ENCODE measurements around the gene HOXA7. TPM values are rescaled to one million over a fixed set of nuclear protein-coding genes. Genes with fewer than 3 reads are reported as not detected.

Gene HOXA7
- total RNA-seq, 6 experiments from 2014 or later, result 6.2 to 8.2 (median 6.8) TPM

- H3K4me3 Mint-ChIP-seq, result peak overlapping the region; percentile 96
- peak overlapping the region; percentile 99 for H3K27ac Mint-ChIP-seq
- TF ChIP-seq CTCF (IDR thresholded peaks at IDR 0.05), result no peak
- H3K36me3 Mint-ChIP-seq (ENCODE audit: low read depth), result peaks cover 56% of the 10 kb centered on the region
- no peaks in the 10 kb centered on the region for H3K9me3 Mint-ChIP-seq
- peaks cover 59% of the 10 kb centered on the region for H3K4me1 Mint-ChIP-seq (ENCODE audit: low read depth)
- DNase-seq, result no peak
- peaks cover 30% of the 10 kb centered on the region for H3K27me3 Mint-ChIP-seq (ENCODE audit: insufficient read depth)
Observed at GRCh38 chr7:27171325-27171636, 14.8 kb upstream of the HOXA7 start.

- Mint-ChIP-seq H3K9me3 (no peaks in the 10 kb centered on the region), H3K4me3 (peak overlapping the region; percentile 96), H3K27ac (peak overlapping the region; percentile 99), H3K4me1 (ENCODE audit: low read depth) (peaks cover 53% of the 10 kb centered on the region), H3K36me3 (ENCODE audit: low read depth) (peaks cover 52% of the 10 kb centered on the region), H3K27me3 (ENCODE audit: insufficient read depth) (peaks cover 27% of the 10 kb centered on the region)
- TF ChIP-seq CTCF (IDR thresholded peaks at IDR 0.05), result no peak
- no peak for DNase-seq
Observed at GRCh38 chr7:27170426-27171324, 14.2 kb upstream of the HOXA7 start.

- Mint-ChIP-seq H3K36me3 (ENCODE audit: low read depth) (peaks cover 50% of the 10 kb centered on the region), H3K4me3 (peak overlapping the region; percentile 96), H3K4me1 (ENCODE audit: low read depth) (peaks cover 45% of the 10 kb centered on the region), H3K27ac (peak overlapping the region; percentile 99), H3K9me3 (no peaks in the 10 kb centered on the region), H3K27me3 (ENCODE audit: insufficient read depth) (peaks cover 27% of the 10 kb centered on the region)
- peak; percentile 66 for DNase-seq
- no peak for TF ChIP-seq CTCF (IDR thresholded peaks at IDR 0.05)
Observed at GRCh38 chr7:27169658-27170425, 13.4 kb upstream of the HOXA7 start.

GRCh38 chr7:27168265-27168947 lies 11.9 kb upstream of the HOXA7 start:
- Mint-ChIP-seq H3K4me3 (peak overlapping the region; percentile 96), H3K9me3 (no peaks in the 10 kb centered on the region), H3K27ac (peak overlapping the region; percentile 99), H3K27me3 (ENCODE audit: insufficient read depth) (peaks cover 33% of the 10 kb centered on the region), H3K4me1 (ENCODE audit: low read depth) (peaks cover 41% of the 10 kb centered on the region), H3K36me3 (ENCODE audit: low read depth) (peaks cover 65% of the 10 kb centered on the region)
- peak; percentile 38; the same call in 1 of the 2 replicates for TF ChIP-seq CTCF (IDR thresholded peaks at IDR 0.05)
- peak; percentile 70 for DNase-seq

- peak; percentile 65 for DNase-seq
- peaks cover 41% of the 10 kb centered on the region for H3K4me1 Mint-ChIP-seq (ENCODE audit: low read depth)
- H3K4me3 Mint-ChIP-seq, result peak overlapping the region; percentile 96
- H3K27ac Mint-ChIP-seq, result peak overlapping the region; percentile 99
- peaks cover 33% of the 10 kb centered on the region for H3K27me3 Mint-ChIP-seq (ENCODE audit: insufficient read depth)
- no peak for TF ChIP-seq CTCF (IDR thresholded peaks at IDR 0.05)
- H3K36me3 Mint-ChIP-seq (ENCODE audit: low read depth), result peaks cover 70% of the 10 kb centered on the region
- no peaks in the 10 kb centered on the region for H3K9me3 Mint-ChIP-seq
Observed at GRCh38 chr7:27167916-27168264, 11.4 kb upstream of the HOXA7 start.

All from HFFc6 (cell line).